ENCODE data around the gene INTS6L.
A peak's percentile ranks its signal among the peaks of the same experiment; 100 is the strongest.

INTS6L gene

GRCh38 chrX:135512508-135513129 is 7.8 kb upstream of the INTS6L start:
- H3K9me3 Mint-ChIP-seq: no peaks in the 10 kb centered on the region
- no peaks in the 10 kb centered on the region for H3K27me3 Mint-ChIP-seq
- H3K4me1 Mint-ChIP-seq (ENCODE audit: low read depth): peaks cover 36% of the 10 kb centered on the region
- intact Hi-C loops (cut with micrococcal nuclease): no loop called here
- H3K4me3 Mint-ChIP-seq: no peak overlapping the region
- H3K36me3 Mint-ChIP-seq (ENCODE audit: low read depth): no peaks in the 10 kb centered on the region
- H3K27ac Mint-ChIP-seq: peak overlapping the region; percentile 8

- Mint-ChIP-seq H3K9me3 (no peaks in the 10 kb centered on the region), H3K4me3 (no peak overlapping the region), H3K36me3 (ENCODE audit: low read depth) (no peaks in the 10 kb centered on the region), H3K27ac (peak overlapping the region; percentile 8), H3K4me1 (ENCODE audit: low read depth) (peaks cover 36% of the 10 kb centered on the region), H3K27me3 (no peaks in the 10 kb centered on the region)
- intact Hi-C loops (cut with micrococcal nuclease): no loop called here
Observed at GRCh38 chrX:135513130-135513515, 7.3 kb upstream of the INTS6L start.

DNA sequence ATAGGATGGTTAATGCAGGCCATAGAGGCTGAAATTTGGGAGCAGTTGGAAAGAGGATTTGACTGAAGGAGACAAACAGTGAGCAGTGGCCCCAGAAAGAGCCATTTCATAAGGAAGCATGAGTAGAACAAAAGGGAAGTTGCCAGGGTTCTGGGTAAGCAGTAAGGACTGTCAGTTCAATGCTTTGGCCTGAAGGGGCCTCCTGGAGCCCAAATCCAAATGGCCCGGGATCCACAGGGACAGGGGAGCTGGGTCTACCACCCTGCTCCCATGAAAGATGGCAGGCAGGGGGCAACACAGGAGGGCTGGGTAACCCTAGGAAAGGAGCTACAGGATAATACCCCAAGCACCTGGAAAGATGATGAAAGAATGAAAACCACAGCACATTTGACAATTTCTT is 4.1 kb upstream of the INTS6L start:
- no peaks in the 10 kb centered on the region for H3K9me3 Mint-ChIP-seq
- intact Hi-C loops (cut with micrococcal nuclease): no loop called here
- H3K27me3 Mint-ChIP-seq: no peaks in the 10 kb centered on the region
- peaks cover 8% of the 10 kb centered on the region for H3K36me3 Mint-ChIP-seq (ENCODE audit: low read depth)
- peaks cover 36% of the 10 kb centered on the region for H3K4me1 Mint-ChIP-seq (ENCODE audit: low read depth)
- peak overlapping the region; percentile 81 for H3K27ac Mint-ChIP-seq
- no peak overlapping the region for H3K4me3 Mint-ChIP-seq

- Mint-ChIP-seq H3K4me3 (no peak overlapping the region), H3K36me3 (ENCODE audit: low read depth) (peaks cover 8% of the 10 kb centered on the region), H3K9me3 (no peaks in the 10 kb centered on the region), H3K27me3 (no peaks in the 10 kb centered on the region), H3K4me1 (ENCODE audit: low read depth) (peaks cover 26% of the 10 kb centered on the region), H3K27ac (no peak overlapping the region)
- intact Hi-C loops (cut with micrococcal nuclease): no loop called here
Observed at GRCh38 chrX:135518161-135518560, 2.3 kb upstream of the INTS6L start.

DNA sequence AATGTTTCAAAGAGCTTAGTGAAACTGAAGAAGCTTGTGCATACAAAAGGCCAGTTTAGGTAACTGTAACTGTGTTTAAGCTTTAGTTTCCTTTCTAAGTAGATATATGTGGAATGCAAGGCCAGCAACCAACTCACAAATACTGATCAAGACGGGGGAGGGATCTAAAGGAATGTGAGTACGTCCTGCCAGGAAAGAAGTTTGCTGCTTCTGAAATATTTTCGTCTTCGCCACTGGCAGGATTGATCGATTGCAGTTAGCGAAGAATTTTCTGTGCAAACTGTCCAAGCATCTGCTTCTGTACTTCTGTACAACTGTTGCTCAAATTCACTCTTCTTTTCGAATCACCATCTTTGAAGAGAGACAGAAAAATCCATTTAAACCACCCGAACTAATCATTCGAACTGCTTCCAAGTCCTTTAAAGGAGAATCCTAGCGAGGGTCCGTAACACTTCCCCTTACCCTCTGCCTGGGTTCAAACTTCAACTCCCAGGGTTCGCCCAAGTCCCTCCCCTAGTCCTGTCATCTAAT is 373 bp upstream of the INTS6L start:
- H3K27ac Mint-ChIP-seq: peak overlapping the region; percentile 99
- H3K36me3 Mint-ChIP-seq (ENCODE audit: low read depth): peaks cover 8% of the 10 kb centered on the region
- intact Hi-C loops (cut with micrococcal nuclease): no loop called here
- H3K4me1 Mint-ChIP-seq (ENCODE audit: low read depth): peaks cover 13% of the 10 kb centered on the region
- H3K9me3 Mint-ChIP-seq: no peaks in the 10 kb centered on the region
- peak overlapping the region; percentile 93 for H3K4me3 Mint-ChIP-seq
- H3K27me3 Mint-ChIP-seq: no peaks in the 10 kb centered on the region

DNA sequence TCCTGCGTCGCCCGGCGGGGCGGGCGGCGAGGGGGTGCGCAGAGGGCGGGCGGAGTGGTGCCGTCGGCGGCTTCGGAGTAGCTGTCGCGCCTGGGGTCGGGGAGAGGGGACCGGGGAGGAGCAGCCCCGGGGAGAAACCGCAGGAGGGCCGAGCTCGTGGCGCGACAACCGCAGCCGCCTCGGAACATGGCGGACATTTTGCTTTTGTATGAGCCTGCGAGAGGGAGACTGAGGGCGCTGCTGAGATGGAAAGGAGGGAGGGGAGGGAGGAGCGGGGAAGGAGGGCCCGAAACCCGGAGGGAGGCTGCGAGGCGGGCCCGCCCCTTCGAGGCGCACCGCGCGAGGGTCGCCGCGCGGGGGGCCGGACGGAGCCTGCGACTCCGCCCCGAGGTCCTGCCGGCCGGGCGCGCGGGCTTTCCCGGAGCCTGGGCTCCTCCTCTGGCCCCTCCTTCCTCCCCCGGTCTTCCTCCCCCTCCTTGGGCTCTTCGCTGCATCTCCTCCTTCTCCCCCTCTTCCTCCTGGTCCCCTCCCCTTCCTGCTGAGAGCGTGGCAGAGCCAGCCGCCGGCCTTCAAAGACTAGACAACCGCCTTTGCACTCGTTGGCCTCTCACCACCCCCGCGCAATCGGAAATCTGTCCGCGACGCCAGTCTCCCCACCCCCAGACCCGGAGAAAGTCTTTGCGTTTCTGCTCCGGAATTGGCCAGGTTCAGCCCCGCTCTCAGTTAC is 1.1 kb downstream of the INTS6L start:
- H3K36me3 Mint-ChIP-seq (ENCODE audit: low read depth): peaks cover 17% of the 10 kb centered on the region
- H3K27ac Mint-ChIP-seq: peak overlapping the region; percentile 99
- no peaks in the 10 kb centered on the region for H3K9me3 Mint-ChIP-seq
- peaks cover 9% of the 10 kb centered on the region for H3K4me1 Mint-ChIP-seq (ENCODE audit: low read depth)
- peak overlapping the region; percentile 93 for H3K4me3 Mint-ChIP-seq
- H3K27me3 Mint-ChIP-seq: no peaks in the 10 kb centered on the region
- intact Hi-C loops (cut with micrococcal nuclease): no loop called here

GRCh38 chrX:135522132-135522530 is 1.7 kb downstream of the INTS6L start:
- H3K9me3 Mint-ChIP-seq: no peaks in the 10 kb centered on the region
- H3K4me3 Mint-ChIP-seq: peak overlapping the region; percentile 85
- H3K36me3 Mint-ChIP-seq (ENCODE audit: low read depth): peaks cover 17% of the 10 kb centered on the region
- peaks cover 7% of the 10 kb centered on the region for H3K4me1 Mint-ChIP-seq (ENCODE audit: low read depth)
- intact Hi-C loops (cut with micrococcal nuclease): no loop called here
- no peaks in the 10 kb centered on the region for H3K27me3 Mint-ChIP-seq
- peak overlapping the region; percentile 99 for H3K27ac Mint-ChIP-seq

DNA sequence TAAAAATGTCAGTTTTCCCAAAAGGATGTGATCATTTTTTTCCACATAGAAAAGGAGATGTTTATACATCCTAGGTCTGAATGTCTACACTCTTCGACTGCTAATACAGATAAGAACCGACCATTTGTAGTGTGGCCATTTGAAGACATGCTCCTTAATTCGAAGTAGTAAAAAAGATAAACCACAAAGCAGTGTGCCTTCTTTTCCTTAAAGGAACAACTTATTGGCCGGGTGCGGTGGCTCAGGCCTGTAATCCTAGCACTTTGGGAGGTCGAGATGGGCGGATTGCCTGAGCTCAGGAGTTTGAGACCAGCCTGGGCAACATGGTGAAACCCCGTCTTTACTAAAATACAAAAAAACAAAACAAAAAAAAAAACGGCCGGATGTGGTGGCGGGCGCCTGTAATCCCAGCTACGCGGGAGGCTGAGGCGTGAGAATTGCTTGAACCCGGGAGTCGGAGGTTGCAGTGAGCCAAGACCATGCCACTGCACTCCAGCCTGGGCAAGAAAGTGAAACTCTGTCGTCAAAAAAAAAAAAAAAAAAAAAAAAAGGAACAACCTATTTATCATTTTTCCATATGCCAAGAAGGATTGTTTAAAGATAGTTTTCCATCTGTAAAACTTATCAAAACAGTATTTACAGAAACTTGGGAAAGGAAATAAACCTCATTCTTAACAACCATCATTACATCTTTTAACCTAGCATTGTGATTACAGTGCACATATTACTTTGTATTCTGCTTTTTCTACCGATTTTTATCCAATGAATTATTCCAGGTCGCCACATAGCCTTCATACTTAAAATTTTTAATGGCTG is 2.6 kb downstream of the INTS6L start:
- Mint-ChIP-seq H3K36me3 (ENCODE audit: low read depth) (peaks cover 17% of the 10 kb centered on the region), H3K27me3 (no peaks in the 10 kb centered on the region), H3K9me3 (no peaks in the 10 kb centered on the region), H3K27ac (peak overlapping the region; percentile 99), H3K4me1 (ENCODE audit: low read depth) (peaks cover 7% of the 10 kb centered on the region), H3K4me3 (peak overlapping the region; percentile 85)
- intact Hi-C loops (cut with micrococcal nuclease): no loop called here

DNA sequence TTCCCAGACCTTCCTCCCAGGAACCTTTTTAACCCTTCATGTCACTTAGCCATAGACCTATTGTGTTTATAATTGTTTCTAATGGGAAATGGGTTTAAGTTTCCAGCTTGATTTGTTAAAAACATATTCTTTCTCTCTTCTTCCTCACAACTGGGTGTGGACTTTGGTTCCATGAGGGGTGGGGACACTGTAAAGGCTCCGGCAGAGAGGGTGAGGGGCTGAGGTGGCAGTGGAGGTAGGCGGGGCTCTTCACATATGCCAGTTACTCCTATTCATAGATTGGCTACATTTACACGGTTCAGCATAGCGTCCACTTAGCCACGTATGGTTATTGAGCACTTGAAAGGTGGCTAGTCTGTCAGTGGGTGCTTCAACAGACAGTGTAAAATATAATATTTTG is 7.8 kb downstream of the INTS6L start:
- no peaks in the 10 kb centered on the region for H3K27me3 Mint-ChIP-seq
- peaks cover 24% of the 10 kb centered on the region for H3K4me1 Mint-ChIP-seq (ENCODE audit: low read depth)
- no peaks in the 10 kb centered on the region for H3K9me3 Mint-ChIP-seq
- intact Hi-C loops (cut with micrococcal nuclease): no loop called here
- H3K4me3 Mint-ChIP-seq: no peak overlapping the region
- H3K36me3 Mint-ChIP-seq (ENCODE audit: low read depth): peaks cover 16% of the 10 kb centered on the region
- H3K27ac Mint-ChIP-seq: no peak overlapping the region

- intact Hi-C loops (cut with micrococcal nuclease): no loop called here
- Mint-ChIP-seq H3K36me3 (ENCODE audit: low read depth) (peaks cover 16% of the 10 kb centered on the region), H3K9me3 (no peaks in the 10 kb centered on the region), H3K4me1 (ENCODE audit: low read depth) (peaks cover 24% of the 10 kb centered on the region), H3K27ac (no peak overlapping the region), H3K4me3 (no peak overlapping the region), H3K27me3 (no peaks in the 10 kb centered on the region)
Observed at GRCh38 chrX:135528756-135529155, 8.3 kb downstream of the INTS6L start.

- no peak overlapping the region for H3K27ac Mint-ChIP-seq
- H3K27me3 Mint-ChIP-seq: no peaks in the 10 kb centered on the region
- H3K9me3 Mint-ChIP-seq: no peaks in the 10 kb centered on the region
- intact Hi-C loops (cut with micrococcal nuclease): no loop called here
- H3K4me3 Mint-ChIP-seq: no peak overlapping the region
- peaks cover 24% of the 10 kb centered on the region for H3K4me1 Mint-ChIP-seq (ENCODE audit: low read depth)
- H3K36me3 Mint-ChIP-seq (ENCODE audit: low read depth): peaks cover 16% of the 10 kb centered on the region
Observed at GRCh38 chrX:135530097-135530496, 9.6 kb downstream of the INTS6L start.

- Mint-ChIP-seq H3K36me3 (ENCODE audit: low read depth) (peaks cover 13% of the 10 kb centered on the region), H3K9me3 (no peaks in the 10 kb centered on the region), H3K27ac (no peak overlapping the region), H3K27me3 (no peaks in the 10 kb centered on the region), H3K4me1 (ENCODE audit: low read depth) (peaks cover 17% of the 10 kb centered on the region), H3K4me3 (no peak overlapping the region)
- intact Hi-C loops (cut with micrococcal nuclease): no loop called here
Observed at GRCh38 chrX:135531813-135532212, 11.4 kb downstream of the INTS6L start.

DNA sequence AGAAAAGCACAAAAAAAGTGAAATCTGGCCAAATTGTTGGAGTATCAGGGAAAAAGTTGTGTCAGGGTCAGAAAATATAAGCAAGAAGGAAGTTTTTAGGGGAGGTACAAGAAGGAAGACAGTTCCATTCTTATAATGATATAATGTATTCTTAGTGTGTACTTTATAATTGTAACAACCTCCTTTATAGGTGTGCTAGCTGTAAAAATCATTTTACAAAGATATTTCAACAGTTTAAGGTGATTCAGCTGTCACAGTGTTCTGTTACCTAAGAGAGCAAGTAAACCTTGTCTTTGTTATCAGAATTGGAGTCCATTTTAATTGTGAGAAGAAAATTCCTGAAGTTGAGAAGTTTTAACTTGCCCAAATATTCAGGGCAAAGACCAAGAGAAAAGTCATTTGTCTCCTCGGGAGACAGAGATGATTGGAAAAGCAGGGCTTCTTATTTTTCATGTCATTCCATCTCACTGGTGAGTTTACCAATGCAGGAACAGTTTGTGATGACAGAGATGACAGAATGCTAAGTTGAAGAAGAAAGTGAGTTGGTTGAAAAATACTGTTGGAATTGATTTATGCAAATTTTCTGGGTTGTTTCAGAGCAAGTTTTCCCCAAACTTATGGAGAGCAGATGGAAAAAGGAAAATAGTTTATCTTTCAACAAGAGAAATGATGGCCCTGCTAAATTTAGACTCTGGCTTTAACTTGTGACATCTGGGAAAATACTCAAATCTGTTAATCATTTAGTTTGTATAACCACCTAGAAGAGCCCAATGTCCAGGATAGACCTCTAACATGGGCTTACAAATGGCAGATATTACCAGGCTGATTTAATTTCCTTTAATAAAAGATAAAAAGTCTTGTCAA is 14.8 kb downstream of the INTS6L start:
- H3K4me1 Mint-ChIP-seq (ENCODE audit: low read depth): peaks cover 22% of the 10 kb centered on the region
- no peaks in the 10 kb centered on the region for H3K27me3 Mint-ChIP-seq
- peaks cover 13% of the 10 kb centered on the region for H3K36me3 Mint-ChIP-seq (ENCODE audit: low read depth)
- no peaks in the 10 kb centered on the region for H3K9me3 Mint-ChIP-seq
- no peak overlapping the region for H3K27ac Mint-ChIP-seq
- intact Hi-C loops (cut with micrococcal nuclease): no loop called here
- H3K4me3 Mint-ChIP-seq: no peak overlapping the region

Data from dendritic cell treated with granulocyte-macrophage colony-stimulating factor and Interleukin-4, amounts not matched to agents 40 ng/mL and 50 ng/mL, for 4 days (primary cell).